Measurements from ENCODE around the gene TTLL4.
"Not testable (repeated sequence)": the region's sequence is repeated elsewhere in the genome, so short reads cannot be mapped to it uniquely, and the experiment has no call there.

DNA sequence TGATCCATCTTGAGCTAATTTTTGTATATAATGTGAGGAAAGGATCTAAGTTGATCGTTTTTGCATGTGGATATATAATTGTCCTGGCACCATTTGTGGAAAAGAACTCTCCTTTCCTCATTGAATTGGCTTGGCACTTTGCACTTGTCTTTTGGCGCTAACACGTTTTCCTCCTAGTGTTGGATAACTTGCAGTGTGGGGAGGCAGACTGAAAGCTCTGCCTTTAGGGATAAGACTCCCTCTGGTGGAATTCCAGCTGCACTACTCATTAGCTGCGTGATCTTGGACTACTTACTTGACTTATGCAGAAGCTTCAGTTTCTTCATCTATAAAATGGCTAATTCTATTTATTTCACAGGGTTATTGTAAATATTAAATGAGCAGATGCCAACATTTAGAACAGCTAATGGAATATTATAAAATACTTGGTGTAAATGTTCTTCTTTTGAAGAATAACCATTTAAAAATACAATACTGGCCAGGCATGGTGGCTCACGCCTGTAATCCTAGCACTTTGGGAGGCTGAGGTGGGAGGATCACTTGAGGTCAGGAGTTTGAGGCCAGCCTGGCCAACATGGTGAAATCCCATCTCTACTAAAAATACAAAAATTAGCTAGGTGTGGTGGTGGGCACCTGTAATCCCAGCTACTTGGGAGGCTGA lies 23.1 kb upstream of the TTLL4 start:
- not testable (repeated sequence) for TF ChIP-seq MYC (IDR thresholded peaks at IDR 0.05; ENCODE audit: borderline replicate concordance, low read length); POLR2A (IDR thresholded peaks at IDR 0.05; ENCODE audit: low read length); ZNF302 (CRISPR knock-in tag; IDR thresholded peaks at IDR 0.05); RFX5 (IDR thresholded peaks at IDR 0.05); SREBF2 (IDR thresholded peaks at IDR 0.05)
- TF ChIP-seq, protein P1, sequence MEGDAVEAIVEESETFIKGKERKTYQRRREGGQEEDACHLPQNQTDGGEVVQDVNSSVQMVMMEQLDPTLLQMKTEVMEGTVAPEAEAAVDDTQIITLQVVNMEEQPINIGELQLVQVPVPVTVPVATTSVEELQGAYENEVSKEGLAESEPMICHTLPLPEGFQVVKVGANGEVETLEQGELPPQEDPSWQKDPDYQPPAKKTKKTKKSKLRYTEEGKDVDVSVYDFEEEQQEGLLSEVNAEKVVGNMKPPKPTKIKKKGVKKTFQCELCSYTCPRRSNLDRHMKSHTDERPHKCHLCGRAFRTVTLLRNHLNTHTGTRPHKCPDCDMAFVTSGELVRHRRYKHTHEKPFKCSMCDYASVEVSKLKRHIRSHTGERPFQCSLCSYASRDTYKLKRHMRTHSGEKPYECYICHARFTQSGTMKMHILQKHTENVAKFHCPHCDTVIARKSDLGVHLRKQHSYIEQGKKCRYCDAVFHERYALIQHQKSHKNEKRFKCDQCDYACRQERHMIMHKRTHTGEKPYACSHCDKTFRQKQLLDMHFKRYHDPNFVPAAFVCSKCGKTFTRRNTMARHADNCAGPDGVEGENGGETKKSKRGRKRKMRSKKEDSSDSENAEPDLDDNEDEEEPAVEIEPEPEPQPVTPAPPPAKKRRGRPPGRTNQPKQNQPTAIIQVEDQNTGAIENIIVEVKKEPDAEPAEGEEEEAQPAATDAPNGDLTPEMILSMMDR (IDR thresholded peaks at IDR 0.05), result peak; percentile 70
